Measurements from ENCODE around the gene MSANTD7. TPM values are rescaled to one million over a fixed set of nuclear protein-coding genes. Genes with fewer than 3 reads are reported as not detected.

The MSANTD7 gene
- total RNA-seq, 1 experiment from 2014 or later = 14.3 TPM

GRCh38 chr10:14821635-14822375 is 16.3 kb upstream of the MSANTD7 start:
- ATAC-seq = no peak
- BruUV-seq (replicated peaks) = no TSS peak

More at GRCh38 chr10:14821635-14822375, 16.3 kb upstream of the MSANTD7 start:
- no peaks in the 10 kb centered on the region for H4K20me1 ChIP-seq (ENCODE audit: insufficient read depth)
- H3K9ac ChIP-seq (ENCODE audit: low read length) = no peak overlapping the region
- no peaks in the 10 kb centered on the region for H3K9me3 ChIP-seq (ENCODE audit: control insufficient read depth in 1 of 2, insufficient read depth in 1 of 2, low read depth in 1 of 2, low read length in 2 of 2)
- no peaks in the 10 kb centered on the region for H3K36me3 ChIP-seq (ENCODE audit: control insufficient read depth in 1 of 2, insufficient read depth in 2 of 2, low read length in 2 of 2)
- DNase-seq (ENCODE audit: low read depth, low spot score) = no peak
- ChIA-PET POLR2A (no interaction called here), CTCF (interaction anchor here (1.4 to 1.9 kb wide), 3 partner anchors 15 to 625 kb away, joined by 3 to 16 read pairs (median 6); partner anchors contain the start of genes CDNF, HSPA14 and MSANTD7), RAD21 (ENCODE audit: low non-redundant PET in 1 of 2, low total read pairs in 2 of 2, uncharacterized antibody in 2 of 2, unreplicated experiment in 2 of 2) (no interaction called here)
- H3K79me2 ChIP-seq (ENCODE audit: insufficient read depth, low read length) = no peaks in the 10 kb centered on the region
- no peak overlapping the region for H2AFZ ChIP-seq (ENCODE audit: low read depth, low read length, poor library complexity, severe bottlenecking)
- no peak overlapping the region for H3K4me3 ChIP-seq (replicated peaks in 1 of 2; ENCODE audit: low read depth in 1 of 2, low read length in 2 of 2)
- intact Hi-C loops (cut with micrococcal nuclease) = loop anchor here (10.0 kb wide), 1 partner anchor 427 kb away; no protein-coding TSS in a partner anchor
- H3K27ac ChIP-seq (ENCODE audit: low read depth, low read length) = no peak overlapping the region
- H3K27me3 ChIP-seq (ENCODE audit: insufficient read depth, low read length) = peaks cover 3% of the 10 kb centered on the region; the same call in 1 of the 2 replicates
- no peak overlapping the region for H3K4me2 ChIP-seq (ENCODE audit: low read length)
- H3K9me2 ChIP-seq (ENCODE audit: insufficient read depth) = no peaks in the 10 kb centered on the region
- TF ChIP-seq POLR2AphosphoS5 (IDR thresholded peaks at IDR 0.05; ENCODE audit: low read depth, low read length) = no peak
- no peak for TF ChIP-seq MAX (IDR thresholded peaks at IDR 0.05)
- no peak for TF ChIP-seq ZNF274 (IDR thresholded peaks at IDR 0.05; ENCODE audit: low read depth, low read length)
- TF ChIP-seq ATF3 (IDR thresholded peaks at IDR 0.05) = no peak
- no peak for TF ChIP-seq SRF (IDR thresholded peaks at IDR 0.05; ENCODE audit: low read depth)
- no peak for TF ChIP-seq JUND (IDR thresholded peaks at IDR 0.05)
- H3K4me1 ChIP-seq (ENCODE audit: control insufficient read depth in 1 of 2, insufficient read depth in 2 of 2, low read length in 2 of 2) = peaks cover 0 to 10% of the 10 kb centered on the region in 2 experiments; a peak in 1 of 4 replicates
